HG03469 (cell line): ENCODE data around the gene ZNF746.
A peak's percentile ranks its signal among the peaks of the same experiment; 100 is the strongest.
"Not testable (repeated sequence)": the region's sequence is repeated elsewhere in the genome, so short reads cannot be mapped to it uniquely, and the experiment has no call there.

Source experiments
- ATAC-seq: cut with Tn5 transposase; IDR thresholded peaks from one replicate; pipeline ENCODE4 v1.9.1; 2021; ENCODE audit warnings: mild to moderate bottlenecking, moderate library complexity, moderate number of reproducible peaks; ENCODE audit not compliant: unreplicated experiment

The ZNF746 gene

DNA sequence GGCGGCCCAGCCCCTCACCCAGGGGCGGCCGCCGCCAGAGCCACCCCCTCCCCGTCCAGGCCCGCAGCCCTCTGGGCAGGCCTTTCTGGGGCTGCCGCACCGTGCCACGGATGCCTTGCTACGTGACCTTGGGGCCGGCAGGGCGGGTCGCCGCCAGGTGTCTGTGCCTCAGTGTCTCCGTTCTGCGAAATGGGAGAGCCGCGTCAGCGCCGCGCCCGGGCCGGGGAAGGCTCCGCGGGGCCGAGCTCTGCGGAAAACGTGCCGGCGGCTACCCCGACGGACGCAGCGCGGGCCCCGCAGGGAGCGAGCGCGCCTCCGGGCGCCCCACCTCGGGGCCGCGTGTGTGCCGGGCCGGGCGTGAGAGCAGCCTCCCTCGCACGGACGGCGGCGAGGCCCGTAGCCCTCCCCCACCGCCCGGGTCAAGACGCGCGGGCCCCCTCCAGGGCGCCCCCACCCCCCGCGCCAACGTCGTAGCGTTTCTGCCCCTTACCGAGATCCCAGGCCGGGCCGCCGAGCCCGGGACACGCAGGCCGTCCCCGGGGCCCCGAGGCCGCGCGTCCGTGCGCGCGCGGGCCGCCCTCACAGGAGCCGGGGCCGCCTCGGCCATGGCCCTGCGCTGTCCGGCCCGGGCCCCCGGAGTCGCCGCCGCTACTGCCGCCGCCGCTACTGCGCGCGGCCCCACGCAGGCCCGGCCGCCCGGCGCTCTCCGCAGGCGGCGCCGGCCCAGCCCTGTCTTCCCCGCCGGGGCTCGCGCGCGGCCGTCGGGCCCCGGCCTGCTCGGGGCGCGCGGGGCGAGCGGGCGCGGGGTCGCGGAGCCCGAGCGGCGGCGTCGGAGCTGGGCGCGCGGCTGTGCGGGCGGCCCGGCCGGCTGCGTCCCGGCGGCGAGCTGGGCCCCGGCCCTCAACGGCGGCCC lies 37.8 kb downstream of the ZNF746 start:
- ATAC-seq: peak; percentile 17

DNA sequence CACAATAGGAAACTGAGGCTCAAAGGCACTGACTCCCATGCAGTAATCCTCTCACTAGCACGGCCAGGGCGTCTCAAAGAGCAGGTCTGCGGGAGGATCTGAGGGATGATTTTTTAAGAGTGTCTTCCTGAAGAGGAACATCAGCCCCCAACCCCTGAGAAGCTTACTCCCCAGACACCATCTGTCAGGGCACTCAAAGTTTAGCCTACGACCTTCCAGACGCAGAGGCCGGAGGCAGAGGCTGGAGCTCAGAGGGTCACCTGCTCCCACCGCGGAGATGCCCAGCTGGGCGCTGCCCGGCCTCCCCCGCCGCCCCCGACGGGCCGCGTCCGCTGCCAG lies 38.4 kb downstream of the ZNF746 start:
- no peak for ATAC-seq

DNA sequence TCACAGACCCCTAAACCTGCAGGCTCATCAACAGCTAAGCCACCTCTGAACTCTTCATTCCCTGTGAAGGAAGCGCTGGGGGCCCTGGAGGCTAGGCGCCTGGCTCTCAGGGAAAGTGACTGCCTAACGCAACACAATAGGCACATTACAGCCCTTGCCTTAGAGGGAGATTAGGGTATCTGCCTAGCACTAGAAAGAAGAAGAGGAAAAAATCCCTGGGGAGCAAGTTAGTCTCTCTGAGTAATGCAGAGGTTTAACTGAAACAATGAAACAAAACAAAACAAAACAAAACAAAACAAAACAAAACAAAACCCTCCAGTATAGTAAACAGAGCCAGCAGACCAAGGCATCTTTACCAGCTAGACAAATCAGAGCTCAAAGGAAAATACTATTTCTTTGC lies 39.4 kb downstream of the ZNF746 start:
- no peak for ATAC-seq

DNA sequence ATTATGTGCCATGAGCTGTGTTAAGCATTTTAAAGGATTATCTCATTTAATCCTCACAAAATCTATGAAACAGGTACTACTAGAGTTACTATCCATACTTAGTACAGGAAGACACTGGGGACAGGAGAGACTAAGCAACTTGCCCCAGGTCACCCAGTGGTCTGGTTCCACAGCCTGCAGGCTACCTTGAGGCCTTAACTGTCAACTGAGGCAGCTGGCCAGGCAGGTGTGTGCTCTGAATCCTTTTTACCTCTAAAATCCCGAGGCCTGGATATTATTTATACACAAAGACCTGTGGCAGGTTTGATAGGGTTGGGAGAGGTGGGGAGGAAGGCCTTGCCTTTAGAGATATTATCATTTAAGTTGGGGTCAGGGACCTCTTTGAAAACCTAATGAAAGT lies 39.8 kb downstream of the ZNF746 start:
- no peak for ATAC-seq

DNA sequence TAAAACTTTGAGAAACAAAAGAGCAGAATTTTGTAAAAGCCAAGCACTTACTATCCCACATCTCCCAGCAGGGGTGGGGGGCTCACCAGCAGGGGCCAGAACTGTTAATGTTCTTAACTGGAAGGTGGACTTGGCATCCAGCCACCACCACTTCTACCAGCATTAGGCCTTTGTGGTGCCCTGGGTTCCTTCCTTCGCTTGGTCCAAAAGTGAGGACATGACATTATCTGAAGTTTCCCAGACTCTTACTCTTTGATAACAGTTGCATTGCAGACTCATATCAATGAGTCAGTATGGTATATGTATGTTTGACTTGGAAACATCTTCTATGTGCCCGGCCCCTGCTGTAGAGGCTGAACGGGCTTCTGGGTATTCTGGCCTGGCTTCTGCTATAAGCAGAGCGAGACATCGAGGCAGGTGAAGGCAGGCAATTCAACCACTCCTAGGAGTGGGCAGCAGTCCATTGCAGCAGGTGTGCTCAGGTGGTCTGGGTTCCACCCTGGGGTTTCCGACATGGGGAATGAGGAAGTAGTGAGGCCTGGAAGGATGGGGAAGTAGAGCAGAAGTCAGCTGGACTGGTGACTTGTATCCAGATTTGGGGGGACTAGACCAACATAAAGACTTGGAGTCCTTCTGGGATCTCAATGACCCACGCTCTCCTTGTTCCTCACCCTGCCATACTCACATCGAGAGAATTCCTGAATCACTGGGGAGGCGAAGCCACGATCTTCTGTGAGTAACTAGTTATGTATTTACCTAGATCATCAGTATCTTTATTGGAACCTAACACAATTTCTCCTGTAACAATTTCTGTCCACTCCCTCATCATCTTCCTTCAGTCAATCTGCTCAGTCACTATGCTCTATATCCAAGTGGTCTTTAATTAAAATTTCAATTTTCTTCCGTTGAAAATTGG lies 40.8 kb downstream of the ZNF746 start:
- no peak for ATAC-seq

DNA sequence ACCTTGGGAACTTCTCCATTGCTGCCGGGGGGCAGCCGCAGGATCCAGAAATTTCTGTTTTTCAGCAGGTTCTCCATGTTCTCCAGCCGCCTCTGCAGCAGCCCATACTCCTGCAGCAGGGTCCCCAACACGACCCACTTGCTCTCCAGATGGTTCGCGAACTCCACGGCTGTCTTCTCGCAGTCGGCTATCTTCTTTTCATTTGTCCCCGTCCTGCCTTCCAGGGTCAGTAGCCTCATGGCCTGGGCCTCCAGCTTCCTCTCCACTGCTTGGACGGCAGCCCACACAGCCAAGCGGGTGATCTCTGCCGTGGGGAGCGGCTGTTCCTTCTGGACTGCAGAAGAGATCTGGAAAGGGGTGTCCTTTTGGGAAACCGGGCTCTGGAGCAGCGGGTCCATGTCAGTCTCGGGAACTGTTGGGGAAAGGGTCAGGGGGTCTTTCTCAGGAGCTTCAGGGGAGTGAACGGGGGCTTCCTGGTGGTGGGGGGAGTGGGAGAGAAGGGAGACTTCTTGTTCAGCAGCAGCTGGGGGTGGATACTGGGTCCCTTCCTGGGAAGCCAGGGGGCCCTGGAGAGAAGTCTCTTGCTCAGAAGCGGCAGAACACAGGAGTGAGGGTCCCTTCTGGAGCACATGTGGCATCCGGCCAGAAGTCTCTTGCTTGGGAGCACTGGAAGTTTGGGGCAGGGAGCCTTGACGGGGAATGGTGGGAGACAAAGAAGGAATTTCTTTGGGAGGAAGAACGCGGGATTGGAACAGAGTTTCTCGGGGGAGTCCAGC lies 42.2 kb downstream of the ZNF746 start:
- ATAC-seq: no peak

DNA sequence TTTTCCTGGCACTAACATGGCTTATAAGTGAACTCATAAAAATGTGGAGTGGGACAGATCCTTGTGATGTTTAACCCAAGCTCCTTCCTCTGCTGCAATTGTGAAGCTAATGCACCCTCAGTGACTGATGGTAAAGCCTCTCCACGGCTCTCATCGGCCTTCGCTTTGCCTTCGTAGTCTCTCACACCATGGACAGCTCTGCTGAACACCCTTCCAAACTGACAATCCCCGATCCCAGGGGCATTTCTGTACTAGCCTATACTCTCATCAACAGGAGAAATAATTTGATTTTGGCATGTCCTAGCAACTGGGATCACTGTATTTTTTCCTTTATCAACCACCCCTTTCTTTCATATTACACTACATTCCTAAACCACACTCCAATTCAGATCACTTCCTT lies 42.9 kb downstream of the ZNF746 start:
- no peak for ATAC-seq

DNA sequence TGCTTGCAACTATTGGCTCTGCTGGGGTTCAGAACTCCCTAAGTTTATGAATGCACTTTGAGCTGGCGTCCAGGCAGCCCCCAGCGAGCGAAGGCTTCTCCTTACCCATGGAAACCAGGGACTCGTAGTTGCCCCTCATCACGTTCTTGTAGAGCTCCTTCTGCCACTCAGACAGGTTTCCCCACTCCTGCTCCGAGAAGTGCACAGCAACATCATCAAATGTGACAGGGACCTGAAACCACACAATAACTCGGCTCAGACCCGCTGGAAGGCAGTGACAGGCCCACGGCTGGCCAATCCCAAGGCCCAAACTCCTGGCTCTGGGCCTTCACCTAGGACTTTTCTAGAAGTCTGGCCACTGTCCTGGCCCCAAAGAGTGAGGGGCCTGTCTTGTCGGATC lies 43.6 kb downstream of the ZNF746 start:
- no peak for ATAC-seq

DNA sequence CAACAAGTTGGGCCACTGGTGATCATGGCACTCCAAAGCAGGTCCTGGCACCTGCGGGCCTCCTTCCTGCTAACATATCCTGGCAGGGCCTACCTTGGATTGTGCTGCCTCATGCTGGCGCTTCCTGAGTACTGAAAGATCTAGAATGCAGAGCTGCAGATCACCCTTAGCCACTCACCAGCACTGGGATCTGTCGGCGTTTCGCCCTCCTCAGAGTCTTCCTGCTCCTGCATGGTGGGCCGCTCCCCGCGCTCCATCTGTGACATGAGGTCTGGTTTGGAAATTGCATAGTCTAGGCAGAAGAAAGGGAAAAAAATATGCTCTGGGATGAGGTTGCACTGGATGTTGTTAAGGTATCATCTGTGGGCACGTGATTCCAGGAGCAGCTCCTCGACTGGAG lies 46.8 kb downstream of the ZNF746 start:
- no peak for ATAC-seq

DNA sequence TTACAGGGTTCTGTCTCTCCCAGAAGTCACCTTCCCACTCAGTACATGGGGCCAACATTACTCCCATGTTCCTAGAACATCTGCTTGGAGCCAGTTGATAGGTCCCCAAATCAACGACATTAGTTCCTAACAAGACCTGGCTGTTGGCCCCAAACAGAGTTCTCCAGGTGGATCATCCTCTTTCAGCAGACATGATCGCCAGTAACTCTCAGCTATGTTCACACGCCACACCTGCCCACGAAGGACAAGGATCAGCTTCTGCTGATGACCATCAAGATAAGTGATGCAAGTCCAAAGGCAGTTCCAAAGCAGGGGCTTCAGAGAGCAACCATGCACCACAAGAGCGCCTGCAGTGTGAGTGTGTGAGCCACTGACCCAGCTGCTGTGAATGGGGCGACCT lies 47.7 kb downstream of the ZNF746 start:
- ATAC-seq: no peak

DNA sequence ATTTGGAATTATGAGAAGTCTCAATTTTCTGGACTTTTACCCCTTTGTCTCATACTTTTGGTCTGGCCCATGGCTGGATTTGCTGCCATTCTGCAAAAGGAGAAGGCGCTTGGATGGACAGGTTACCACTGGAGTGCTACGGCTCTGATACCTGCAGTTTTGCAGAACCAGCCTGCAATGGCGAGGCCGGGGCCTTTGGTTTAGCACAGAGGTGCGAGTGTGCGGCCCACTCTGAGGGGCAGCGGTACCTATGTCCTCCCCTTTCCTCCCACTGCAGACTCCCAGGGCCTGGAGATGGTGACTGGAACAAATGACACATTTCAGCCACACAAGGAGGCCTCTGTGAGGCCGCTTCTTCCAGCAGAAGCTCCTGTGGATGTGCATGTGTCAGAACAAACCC lies 48.6 kb downstream of the ZNF746 start:
- no peak for ATAC-seq

DNA sequence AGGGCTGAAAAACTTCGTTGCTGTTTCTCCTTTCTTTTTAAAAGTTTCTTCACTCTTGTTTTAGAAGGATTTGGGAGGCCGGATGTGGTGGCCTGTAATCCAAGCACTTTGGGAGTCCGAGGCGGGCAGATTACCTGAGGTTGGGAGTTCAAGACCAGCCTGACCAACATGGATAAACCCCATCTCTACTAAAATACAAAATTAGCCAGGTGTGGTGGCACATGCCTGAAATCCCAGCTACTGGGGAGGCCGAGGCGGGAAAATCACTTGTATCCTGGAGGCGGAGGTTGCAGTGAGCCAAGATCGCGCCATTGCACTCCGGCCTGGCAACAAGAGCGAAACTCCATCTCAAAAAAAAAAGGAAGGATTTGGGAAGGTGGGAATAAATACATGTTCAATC lies 51.6 kb downstream of the ZNF746 start:
- ATAC-seq: not testable (repeated sequence)

DNA sequence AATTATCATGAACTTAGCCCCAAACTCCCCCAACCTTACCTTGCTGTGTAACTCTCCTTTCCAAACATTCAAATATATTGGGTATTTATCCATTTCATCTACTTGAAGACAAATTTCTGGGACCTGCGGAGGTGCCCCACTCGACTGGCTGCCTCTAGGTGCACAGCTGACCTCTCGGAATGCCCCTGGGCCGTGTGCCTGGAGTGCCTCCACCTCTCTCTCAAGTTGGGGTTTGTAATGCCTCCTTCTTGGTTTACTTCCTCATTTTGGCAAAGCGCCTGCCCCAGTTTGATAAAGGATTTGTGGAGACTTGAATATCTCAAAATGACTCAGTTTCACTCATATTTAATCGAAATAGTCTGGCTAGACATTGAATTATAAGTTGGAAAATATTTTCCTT lies 53.3 kb downstream of the ZNF746 start:
- ATAC-seq: no peak

DNA sequence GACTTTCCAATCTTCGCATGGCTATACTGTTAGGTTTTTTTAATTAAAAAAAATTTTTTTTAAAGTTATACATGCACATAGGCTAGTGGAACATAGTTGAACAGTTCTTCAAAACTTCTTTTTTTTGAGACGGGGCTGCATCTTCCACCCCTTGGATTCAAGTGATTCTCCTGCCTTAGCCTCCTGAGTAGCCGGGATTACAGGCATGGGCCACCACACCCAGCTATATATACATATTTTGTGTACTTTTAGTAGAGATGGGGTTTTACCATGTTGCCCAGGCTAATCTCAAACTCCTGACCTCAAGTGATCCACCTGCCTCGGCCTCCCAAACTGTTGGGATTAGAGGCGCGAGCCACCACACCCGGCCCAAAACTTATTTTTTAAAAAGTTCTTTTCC lies 54.1 kb downstream of the ZNF746 start:
- no peak for ATAC-seq

DNA sequence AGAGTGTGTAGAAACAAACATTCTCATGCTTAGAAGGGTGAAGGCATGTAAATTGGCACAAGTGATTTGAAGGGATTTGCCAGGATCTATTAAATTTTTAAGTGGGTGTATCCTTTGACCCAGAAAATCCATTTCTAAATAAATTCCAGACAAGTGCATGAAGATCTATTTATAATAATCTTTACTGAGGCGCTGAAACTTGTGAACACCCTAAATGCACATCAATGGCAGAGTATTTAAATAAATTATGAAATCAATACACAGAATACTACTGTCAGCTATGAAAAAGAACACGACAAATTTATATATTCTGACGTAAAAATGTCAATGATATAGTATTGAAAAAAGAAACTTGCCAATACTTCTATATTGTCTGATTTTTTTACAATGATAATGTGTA lies 54.7 kb downstream of the ZNF746 start:
- ATAC-seq: no peak

DNA sequence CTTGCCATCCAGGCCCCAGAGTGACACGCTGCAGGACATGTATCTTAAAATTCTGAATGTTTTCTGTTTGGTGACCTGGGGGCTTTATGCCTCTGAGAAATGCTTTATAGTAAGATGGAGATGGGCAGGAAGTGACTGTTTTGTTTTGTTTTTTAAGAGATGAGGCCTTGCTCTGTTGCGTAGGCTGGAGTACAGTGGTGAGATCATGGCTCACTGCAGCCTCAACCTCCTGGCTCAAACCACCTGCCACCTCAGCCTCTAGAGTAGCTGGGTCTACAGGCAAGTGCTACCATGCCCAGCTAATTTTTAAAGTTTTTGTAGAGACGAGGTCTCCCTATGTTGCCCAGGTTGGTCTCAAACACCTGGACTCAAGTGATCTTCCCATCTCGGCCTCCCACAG lies 57.4 kb downstream of the ZNF746 start:
- ATAC-seq: no peak

DNA sequence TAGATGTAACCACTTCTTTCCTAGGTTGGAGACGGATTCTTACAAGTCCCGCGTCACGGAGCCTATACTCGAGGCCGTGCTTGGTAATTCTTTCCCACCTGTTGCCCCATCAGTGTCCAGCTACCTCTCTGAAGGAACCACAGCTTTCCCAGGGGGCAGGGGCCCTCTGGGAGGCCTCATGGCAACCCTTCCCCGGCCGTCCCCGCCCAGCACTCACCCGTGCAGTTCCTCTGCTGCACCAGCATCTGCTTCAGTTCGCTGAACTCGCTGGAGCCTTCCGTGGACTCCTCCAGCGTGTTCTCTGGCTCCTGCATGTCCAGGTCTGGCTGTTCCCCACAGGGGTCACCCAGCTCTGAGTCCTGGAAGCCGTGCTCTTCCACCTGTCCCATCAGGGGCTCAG lies 61.3 kb downstream of the ZNF746 start:
- no peak for ATAC-seq

DNA sequence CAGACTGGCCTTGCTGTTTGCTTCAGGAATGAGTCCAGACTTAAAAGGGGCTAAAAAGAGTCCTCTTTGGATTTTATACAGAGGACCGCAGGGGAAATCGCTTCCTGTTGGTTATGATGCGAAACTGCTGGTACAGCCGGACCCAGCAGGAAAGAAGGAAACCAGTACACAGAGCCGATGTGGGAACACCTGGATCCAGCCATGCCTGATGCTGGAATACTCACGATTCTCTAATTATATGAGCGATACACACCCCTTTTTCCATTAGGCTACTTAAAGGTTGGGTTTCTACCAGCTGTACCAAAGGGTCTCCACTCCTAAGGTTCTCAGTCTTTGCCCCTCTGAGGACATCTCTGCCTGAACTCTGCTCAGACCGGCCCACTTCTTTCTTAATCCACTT lies 64.5 kb downstream of the ZNF746 start:
- no peak for ATAC-seq

DNA sequence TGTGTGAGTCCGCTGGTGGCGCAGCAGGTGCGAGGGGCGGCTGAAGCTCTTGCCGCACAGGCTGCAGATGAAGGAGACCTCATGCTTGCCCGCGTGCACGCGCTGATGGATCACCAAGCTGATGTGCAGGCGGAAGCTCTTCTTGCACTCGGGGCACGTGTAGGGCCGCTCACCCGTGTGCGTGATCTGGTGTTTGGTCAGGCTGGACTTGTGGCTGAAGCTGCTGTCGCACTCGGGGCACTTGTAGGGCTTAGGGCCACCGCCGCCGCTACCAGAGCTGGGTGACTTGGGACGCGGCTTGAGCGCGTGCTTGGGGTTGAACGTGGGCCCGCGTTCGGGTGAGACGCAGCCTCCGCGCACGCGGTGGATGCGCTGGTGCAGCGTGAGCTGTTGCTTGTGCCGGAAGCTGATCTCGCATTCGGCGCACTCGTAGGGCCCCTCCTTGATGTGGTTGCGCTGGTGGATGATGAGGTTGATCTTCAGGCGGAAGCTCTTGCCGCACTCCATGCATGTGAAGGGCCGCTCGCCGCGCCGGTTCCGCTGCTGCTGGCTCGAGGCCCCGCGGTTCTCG lies 65.4 kb downstream of the ZNF746 start:
- ATAC-seq: no peak

DNA sequence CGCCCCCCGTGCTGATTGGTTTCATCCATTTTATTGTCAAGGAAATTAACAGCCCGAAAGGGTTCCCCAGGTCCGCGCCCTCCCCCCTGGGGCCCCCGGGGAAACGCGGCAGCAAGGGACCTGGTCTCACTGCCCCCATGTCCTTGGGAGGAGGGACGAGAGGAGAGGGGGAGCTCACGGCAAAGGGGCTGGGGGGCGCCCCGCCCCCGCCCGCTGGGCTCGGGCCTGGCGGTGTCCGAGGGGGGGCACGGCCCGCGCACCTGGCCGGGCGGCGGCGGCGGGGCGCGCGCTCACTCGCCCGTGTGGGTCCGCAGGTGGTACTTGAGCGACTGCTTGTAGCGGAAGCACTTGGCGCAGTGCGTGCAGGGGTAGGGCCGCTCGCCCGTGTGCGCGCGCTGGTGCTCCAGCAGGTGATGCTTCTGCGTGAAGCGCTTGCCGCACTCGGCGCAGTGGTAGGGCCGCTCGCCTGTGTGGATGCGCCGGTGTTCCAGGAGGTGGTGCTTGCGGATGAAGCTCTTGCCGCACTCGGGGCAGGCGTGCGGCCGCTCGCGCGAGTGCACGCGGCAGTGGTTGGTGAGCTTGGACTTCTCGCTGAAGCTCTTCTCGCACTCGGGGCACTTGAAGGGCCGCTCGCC lies 66.0 kb downstream of the ZNF746 start:
- ATAC-seq: no peak
